GM12872 (cell line): ENCODE data around the gene LOXL1.

Source experiments
- CTCF ChIP-seq: IDR thresholded peaks from 3 replicates; pipeline ENCODE4 v1.5.1; 2011; ENCODE audit warnings: low read depth, mild to moderate bottlenecking, low read length, moderate library complexity; ENCODE audit not compliant: insufficient read depth

LOXL1 gene

GRCh38 chr15:73945130-73945508 lies 18.9 kb downstream of the LOXL1 start:
- TF ChIP-seq CTCF = no peak

DNA sequence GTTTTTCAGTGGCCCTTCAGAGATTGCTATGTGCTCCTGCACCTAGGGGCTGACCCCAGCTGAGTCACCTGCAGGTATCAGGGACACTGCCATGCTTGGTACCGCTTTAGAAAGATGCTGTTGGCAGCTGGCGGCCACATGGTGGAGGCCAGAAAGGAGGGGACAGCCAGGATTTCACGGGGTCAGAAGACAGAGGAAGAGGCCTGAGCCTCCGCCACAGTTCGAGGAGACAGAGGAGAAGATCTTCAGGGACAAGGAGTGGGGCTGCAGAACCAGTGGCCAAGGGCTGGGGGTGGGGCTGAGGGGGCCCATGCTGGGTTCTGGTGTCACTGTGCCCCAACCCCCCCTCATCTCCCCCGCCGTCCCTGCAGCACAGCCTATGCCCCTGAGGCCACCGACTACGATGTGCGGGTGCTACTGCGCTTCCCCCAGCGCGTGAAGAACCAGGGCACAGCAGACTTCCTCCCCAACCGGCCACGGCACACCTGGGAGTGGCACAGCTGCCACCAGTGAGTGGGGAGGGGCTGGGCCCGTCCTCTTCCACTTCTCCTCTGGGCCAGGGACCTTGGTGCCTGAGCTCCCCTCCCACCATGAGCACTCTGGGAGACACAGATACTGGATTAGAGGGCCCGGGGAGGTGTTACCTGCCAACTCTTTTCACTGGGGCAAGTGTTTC lies 19.9 kb downstream of the LOXL1 start:
- TF ChIP-seq CTCF = no peak

- no peak for TF ChIP-seq CTCF
Observed at GRCh38 chr15:73946795-73947370, 20.6 kb downstream of the LOXL1 start.

DNA sequence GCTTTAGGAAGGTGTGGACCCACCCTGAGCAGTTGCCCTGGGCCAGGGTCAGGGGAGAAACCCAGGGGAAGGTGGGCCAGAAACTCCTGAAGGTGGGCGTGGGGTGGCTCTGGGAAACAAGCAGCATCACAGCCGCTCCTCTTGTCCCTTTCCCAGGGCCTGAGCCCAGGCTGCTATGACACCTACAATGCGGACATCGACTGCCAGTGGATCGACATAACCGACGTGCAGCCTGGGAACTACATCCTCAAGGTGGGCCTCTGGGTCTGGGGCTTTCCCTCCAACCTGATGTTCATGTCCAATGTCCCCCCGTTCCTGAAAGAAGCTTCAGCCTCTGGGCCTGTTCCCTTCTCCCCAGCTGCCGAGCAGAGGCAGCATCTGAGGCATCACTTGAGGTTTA lies 21.4 kb downstream of the LOXL1 start:
- no peak for TF ChIP-seq CTCF

DNA sequence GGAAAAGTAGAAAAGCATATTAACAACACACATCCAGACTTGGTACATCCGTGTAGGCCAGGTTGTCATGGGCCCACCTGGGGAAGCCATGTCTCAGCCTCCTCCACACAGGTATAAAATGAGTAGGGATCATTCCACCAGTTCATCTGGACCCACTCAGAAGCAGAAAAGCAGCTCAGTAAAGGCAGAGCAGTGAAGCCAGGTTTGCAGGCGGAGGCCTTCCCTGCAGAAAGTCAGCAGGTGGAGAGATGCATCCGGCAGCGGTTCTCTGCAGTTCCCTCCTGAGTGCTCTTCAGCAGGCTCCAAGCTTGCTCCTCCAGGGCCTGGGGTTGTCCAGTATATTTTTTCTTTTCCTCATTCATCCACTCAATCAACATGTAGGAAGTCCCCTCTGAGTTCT lies 22.1 kb downstream of the LOXL1 start:
- TF ChIP-seq CTCF = no peak

GRCh38 chr15:73948982-73949381 lies 22.7 kb downstream of the LOXL1 start:
- TF ChIP-seq CTCF = no peak

- TF ChIP-seq CTCF = no peak
Observed at GRCh38 chr15:73949496-73949895, 23.2 kb downstream of the LOXL1 start.
